ENCODE measurements around the gene FBXW8.

- no peak for TF ChIP-seq CSDC2 (CRISPR knock-in tag; IDR thresholded peaks at IDR 0.05)
- TF ChIP-seq RARB (CRISPR knock-in tag; IDR thresholded peaks at IDR 0.05): no peak
- TF ChIP-seq ZNF70 (CRISPR knock-in tag; IDR thresholded peaks at IDR 0.05): no peak
- TF ChIP-seq ARNTL (CRISPR knock-in tag; IDR thresholded peaks at IDR 0.05; ENCODE audit: borderline replicate concordance, low read depth): no peak
- no peak for TF ChIP-seq PATZ1 (CRISPR knock-in tag; IDR thresholded peaks at IDR 0.05; ENCODE audit: borderline replicate concordance)
- no peak for TF ChIP-seq ZFP3 (CRISPR knock-in tag; IDR thresholded peaks at IDR 0.05)
- no peak for TF ChIP-seq ZNF8 (CRISPR knock-in tag; IDR thresholded peaks at IDR 0.05)
- TF ChIP-seq ZC3H10 (CRISPR knock-in tag; IDR thresholded peaks at IDR 0.05): no peak
- no peak for TF ChIP-seq GLIS3 (CRISPR knock-in tag; IDR thresholded peaks at IDR 0.05)
- TF ChIP-seq ISL1 (CRISPR knock-in tag; IDR thresholded peaks at IDR 0.05): no peak
- no peak for TF ChIP-seq POU6F1 (CRISPR knock-in tag; IDR thresholded peaks at IDR 0.05; ENCODE audit: borderline replicate concordance, low read depth)
- no peak for TF ChIP-seq BACH2 (CRISPR knock-in tag; IDR thresholded peaks at IDR 0.05; ENCODE audit: borderline replicate concordance)
- no peak for TF ChIP-seq CREB5 (CRISPR knock-in tag; IDR thresholded peaks at IDR 0.05; ENCODE audit: low read depth)
These were observed 13.3 kb upstream of the FBXW8 start for GRCh38 chr12:116897476-116897875.
